ENCODE measurements around the gene ZNF724.

- TF ChIP-seq CTCF (conservative IDR thresholded peaks at IDR 0.05 in 1 of 2, IDR thresholded peaks at IDR 0.05 in 1 of 2; ENCODE audit: low read depth in 1 of 2, low read length in 2 of 2), result no peak
- no peak for TF ChIP-seq EZH2 (IDR thresholded peaks at IDR 0.05; ENCODE audit: low read length, missing control alignments)
Observed at GRCh38 chr19:23222998-23223652, 27.1 kb downstream of the ZNF724 start.

Measured in fibroblast of lung (primary cell).